ENCODE data around the gene POLR1A.

Gene POLR1A

GRCh38 chr2:86022661-86023365 is 82.9 kb downstream of the POLR1A start:
- no peak for DNase-seq (ENCODE audit: insufficient read length, low spot score)
- FAIRE-seq, result no peak
- TF ChIP-seq POLR2A (IDR thresholded peaks at IDR 0.05; ENCODE audit: low read depth, low read length), result no peak

- no peak for TF ChIP-seq POLR2A (IDR thresholded peaks at IDR 0.05; ENCODE audit: low read depth, low read length)
- DNase-seq (ENCODE audit: insufficient read length, low spot score) (no peak), FAIRE-seq (no peak)
Observed at GRCh38 chr2:86021396-86022378, 84.0 kb downstream of the POLR1A start.

GRCh38 chr2:86020984-86021383 is 84.7 kb downstream of the POLR1A start:
- TF ChIP-seq POLR2A (IDR thresholded peaks at IDR 0.05; ENCODE audit: low read depth, low read length), result no peak
- no peak for DNase-seq (ENCODE audit: insufficient read length, low spot score)
- no peak for FAIRE-seq

- DNase-seq (ENCODE audit: insufficient read length, low spot score), result no peak
- FAIRE-seq, result no peak
- TF ChIP-seq POLR2A (IDR thresholded peaks at IDR 0.05; ENCODE audit: low read depth, low read length), result no peak
Observed at GRCh38 chr2:86019121-86019520, 86.6 kb downstream of the POLR1A start.

GRCh38 chr2:86017901-86018896 is 87.5 kb downstream of the POLR1A start:
- TF ChIP-seq POLR2A (IDR thresholded peaks at IDR 0.05; ENCODE audit: low read depth, low read length), result no peak
- DNase-seq (ENCODE audit: insufficient read length, low spot score), result no peak
- FAIRE-seq, result no peak

- FAIRE-seq (no peak), DNase-seq (ENCODE audit: insufficient read length, low spot score) (no peak)
- no peak for TF ChIP-seq POLR2A (IDR thresholded peaks at IDR 0.05; ENCODE audit: low read depth, low read length)
Observed at GRCh38 chr2:86016581-86016980, 89.1 kb downstream of the POLR1A start.

GRCh38 chr2:86015699-86016098 is 90.0 kb downstream of the POLR1A start:
- FAIRE-seq (no peak), DNase-seq (ENCODE audit: insufficient read length, low spot score) (no peak)
- TF ChIP-seq POLR2A (IDR thresholded peaks at IDR 0.05; ENCODE audit: low read depth, low read length), result no peak

GRCh38 chr2:86015006-86015405 is 90.7 kb downstream of the POLR1A start:
- FAIRE-seq, result no peak
- no peak for TF ChIP-seq POLR2A (IDR thresholded peaks at IDR 0.05; ENCODE audit: low read depth, low read length)
- DNase-seq (ENCODE audit: insufficient read length, low spot score), result no peak

- DNase-seq (ENCODE audit: insufficient read length, low spot score), result no peak
- FAIRE-seq, result no peak
- no peak for TF ChIP-seq POLR2A (IDR thresholded peaks at IDR 0.05; ENCODE audit: low read depth, low read length)
Observed at GRCh38 chr2:86014493-86014892, 91.2 kb downstream of the POLR1A start.

- DNase-seq (ENCODE audit: insufficient read length, low spot score) (no peak), FAIRE-seq (no peak)
- no peak for TF ChIP-seq POLR2A (IDR thresholded peaks at IDR 0.05; ENCODE audit: low read depth, low read length)
Observed at GRCh38 chr2:86012007-86012712, 93.5 kb downstream of the POLR1A start.

GRCh38 chr2:86011449-86011941 is 94.2 kb downstream of the POLR1A start:
- no peak for TF ChIP-seq POLR2A (IDR thresholded peaks at IDR 0.05; ENCODE audit: low read depth, low read length)
- no peak for FAIRE-seq
- no peak for DNase-seq (ENCODE audit: insufficient read length, low spot score)

- DNase-seq (ENCODE audit: insufficient read length, low spot score) (no peak), FAIRE-seq (no peak)
- TF ChIP-seq POLR2A (IDR thresholded peaks at IDR 0.05; ENCODE audit: low read depth, low read length), result no peak
Observed at GRCh38 chr2:86010083-86010482, 95.6 kb downstream of the POLR1A start.

- no peak for DNase-seq (ENCODE audit: insufficient read length, low spot score)
- TF ChIP-seq POLR2A (IDR thresholded peaks at IDR 0.05; ENCODE audit: low read depth, low read length), result no peak
- no peak for FAIRE-seq
Observed at GRCh38 chr2:86006524-86006923, 99.2 kb downstream of the POLR1A start.
